HG02870 (cell line): ENCODE measurements around the gene OR2B2.

Experiments used
- ATAC-seq: cut with Tn5 transposase; IDR thresholded peaks from one replicate; pipeline ENCODE4 v1.9.1; 2021; ENCODE audit warnings: mild to moderate bottlenecking, moderate library complexity; ENCODE audit not compliant: unreplicated experiment

Gene OR2B2

DNA sequence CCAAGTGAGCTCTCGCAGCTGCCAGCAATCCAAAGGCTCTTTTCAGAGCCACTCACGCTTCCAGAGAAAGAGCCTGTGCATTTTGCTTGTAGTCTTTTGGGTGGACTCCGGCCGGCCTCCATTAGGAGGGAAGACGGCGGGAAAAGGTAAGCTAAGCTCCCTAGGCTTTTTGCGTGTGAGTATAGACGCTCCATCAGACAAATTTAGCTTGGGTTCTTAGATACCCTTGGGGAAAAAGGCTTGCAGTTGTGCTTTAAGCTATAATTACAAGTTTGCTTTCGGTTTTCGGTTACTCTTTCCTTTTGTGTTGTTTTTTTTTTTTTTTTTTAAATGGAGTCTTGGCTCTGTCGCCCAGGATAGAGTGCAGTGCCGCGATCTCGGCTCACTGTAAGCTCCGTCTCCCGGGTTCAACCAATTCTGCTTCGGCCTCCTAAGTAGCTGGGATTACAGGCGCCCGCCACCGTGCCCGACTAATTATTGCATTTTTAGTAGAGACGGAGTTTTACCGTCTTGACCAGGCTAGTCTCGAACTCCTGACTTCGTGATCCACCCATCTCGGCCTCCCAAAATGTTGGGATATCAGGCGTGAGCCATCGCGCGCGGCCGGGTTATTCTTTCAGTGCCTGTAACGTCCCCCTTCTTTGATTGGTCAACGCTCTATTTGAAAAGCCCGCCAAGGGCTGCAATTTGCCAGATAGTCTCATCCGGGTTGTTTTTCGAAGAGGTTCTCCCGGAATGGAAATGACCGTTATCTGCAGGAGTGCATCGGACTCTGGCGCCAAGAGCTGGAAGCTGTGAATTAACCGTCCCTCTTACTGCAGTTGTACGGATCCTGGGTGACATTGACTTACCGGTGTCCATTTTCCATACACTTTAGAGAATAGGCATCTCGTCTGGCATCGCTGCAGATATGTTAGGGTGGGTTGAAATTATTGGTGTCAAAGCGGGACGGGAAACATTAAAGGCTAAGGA is 18.1 kb downstream of the OR2B2 start:
- no peak for ATAC-seq

DNA sequence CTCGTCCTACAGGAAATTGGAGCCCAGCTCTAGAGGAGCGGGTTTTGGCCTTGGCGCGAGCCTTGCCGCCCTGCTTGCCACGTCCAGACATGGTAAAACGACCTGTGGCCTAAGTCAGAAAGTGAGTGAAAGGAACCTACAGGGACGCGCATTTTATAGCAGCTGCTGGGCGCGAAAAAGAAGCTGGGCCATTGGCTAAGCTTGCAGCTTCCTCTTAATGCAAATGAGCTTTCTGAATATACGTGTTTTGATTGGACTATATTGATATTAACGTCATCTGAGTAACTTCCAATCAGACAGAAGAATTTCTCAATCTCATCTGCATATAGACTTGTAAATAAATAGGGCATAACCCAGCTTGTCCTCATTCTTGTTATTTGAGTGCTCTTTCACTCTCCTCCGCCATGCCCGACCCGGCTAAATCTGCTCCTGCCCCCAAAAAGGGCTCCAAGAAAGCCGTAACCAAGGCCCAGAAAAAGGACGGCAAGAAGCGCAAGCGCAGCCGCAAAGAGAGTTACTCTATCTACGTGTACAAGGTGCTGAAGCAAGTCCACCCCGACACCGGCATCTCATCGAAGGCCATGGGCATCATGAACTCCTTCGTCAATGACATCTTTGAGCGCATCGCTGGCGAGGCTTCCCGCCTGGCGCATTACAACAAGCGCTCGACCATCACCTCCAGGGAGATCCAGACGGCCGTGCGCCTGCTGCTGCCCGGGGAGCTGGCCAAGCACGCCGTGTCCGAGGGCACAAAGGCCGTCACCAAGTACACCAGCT is 18.9 kb downstream of the OR2B2 start:
- peak; percentile 44 for ATAC-seq

GRCh38 chr6:27892649-27893058 is 19.5 kb downstream of the OR2B2 start:
- no peak for ATAC-seq

DNA sequence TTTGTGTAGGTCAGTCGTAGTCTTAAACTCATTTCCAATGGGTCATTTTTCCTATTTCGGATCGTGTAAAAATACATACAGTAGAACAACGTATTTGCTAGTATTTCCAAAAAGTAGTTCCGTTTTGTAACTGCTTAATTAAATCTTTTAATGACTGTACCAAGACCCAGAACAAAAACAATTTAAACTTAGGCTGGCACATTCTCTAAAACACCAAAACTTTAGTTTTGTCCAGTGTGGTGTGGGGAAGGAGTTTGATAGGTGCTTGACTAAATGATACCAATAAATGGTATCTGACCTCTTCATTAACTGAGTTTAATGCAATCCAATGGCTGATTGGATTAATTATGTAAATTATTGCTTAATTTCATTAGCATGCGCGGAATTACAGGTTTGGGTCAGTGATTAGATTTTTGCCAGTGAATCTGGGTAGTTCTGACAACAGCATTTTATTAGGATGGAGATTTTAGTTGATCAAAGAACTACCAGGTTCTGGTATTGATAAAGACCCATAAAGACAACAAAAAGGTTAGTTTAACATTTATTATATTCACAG is 20.8 kb downstream of the OR2B2 start:
- ATAC-seq = no peak

DNA sequence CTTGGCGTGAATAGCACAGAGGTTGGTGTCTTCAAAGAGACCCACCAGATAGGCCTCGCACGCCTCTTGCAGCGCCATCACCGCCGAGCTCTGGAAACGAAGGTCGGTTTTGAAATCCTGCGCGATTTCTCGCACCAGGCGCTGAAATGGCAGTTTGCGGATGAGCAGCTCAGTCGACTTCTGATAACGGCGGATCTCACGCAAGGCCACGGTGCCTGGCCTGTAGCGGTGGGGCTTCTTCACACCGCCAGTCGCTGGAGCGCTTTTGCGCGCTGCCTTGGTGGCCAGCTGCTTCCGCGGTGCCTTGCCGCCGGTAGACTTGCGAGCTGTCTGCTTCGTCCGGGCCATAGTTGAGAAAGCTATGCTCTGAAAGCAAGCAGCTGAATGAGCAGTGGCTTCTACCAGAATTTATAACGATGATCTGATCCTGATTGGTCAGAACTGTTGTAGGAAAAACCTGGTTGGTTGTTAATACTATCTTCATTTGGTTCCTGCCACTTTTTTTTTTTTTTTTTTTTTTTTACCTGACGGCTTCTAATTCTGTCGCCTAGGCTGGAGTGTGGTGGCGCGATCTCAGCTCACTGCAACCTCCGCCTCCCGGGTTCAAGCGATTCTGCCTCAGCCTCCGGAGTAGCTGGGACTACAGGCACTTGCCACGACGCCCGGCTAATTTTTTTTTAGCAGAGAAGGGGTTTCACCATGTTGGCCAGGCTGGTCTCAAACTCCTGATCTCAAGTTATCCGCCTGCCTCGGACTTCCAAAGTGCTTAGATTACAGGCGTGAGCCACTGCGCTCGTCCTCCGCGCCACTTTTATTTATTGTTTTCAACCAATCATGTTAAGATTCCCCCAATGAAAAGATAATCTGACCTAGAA is 21.5 kb downstream of the OR2B2 start:
- ATAC-seq = peak; percentile 43

DNA sequence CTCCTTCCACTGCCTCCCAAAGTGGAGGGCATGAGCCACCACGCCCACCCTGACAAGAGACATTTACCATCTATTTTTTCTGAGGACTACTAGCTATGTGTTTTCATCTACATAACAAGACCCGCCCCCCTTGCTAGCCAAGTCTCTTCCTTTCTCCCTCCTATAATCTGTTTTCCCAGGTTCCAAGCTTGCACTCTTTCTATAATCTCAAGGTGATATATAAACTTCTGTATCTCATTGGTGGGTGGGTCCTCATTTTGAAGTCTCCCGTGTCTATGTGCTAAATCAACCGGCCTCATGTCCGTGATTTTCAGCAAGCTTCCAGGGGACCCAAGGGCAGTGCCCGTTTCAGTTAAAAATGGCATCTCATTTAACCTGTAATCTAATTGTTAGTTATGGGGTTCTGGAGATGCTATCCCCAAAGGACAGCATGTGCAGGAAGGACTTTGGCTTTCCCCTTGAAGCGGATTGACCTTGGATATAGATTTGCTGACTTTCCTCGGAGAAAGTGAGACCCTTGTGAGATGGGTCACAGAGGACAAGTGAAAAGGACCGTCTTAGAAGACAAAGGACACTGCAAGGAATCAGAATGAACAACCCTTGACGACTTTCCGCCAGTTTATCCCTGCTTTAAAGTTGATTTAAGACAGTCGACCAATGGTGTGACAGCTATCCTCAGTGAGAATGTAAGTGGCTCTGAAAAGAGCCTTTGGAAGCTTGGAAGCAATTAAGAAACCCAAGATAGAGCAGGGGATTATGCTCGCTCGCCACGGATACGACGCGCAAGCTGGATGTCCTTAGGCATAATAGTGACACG is 22.4 kb downstream of the OR2B2 start:
- no peak for ATAC-seq

DNA sequence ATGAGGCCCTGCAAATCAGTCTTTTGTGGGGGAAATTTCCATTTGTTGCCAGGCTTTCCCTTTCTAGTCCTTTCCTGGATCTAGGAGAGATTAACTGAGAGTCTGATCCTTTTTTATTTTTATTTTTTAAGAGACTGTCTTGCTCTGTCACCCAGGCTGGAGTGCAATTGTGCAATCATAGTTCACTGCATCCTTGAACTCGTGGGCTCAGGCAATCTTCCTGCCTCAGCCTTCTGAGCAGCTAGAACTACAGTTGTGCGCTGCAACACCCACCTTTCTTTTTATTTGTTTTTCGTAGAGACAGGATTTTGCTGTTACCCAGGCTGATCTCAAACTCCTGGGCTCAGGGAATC is 22.9 kb downstream of the OR2B2 start:
- ATAC-seq = no peak

- no peak for ATAC-seq
Observed at GRCh38 chr6:27888566-27888965, 23.6 kb downstream of the OR2B2 start.

DNA sequence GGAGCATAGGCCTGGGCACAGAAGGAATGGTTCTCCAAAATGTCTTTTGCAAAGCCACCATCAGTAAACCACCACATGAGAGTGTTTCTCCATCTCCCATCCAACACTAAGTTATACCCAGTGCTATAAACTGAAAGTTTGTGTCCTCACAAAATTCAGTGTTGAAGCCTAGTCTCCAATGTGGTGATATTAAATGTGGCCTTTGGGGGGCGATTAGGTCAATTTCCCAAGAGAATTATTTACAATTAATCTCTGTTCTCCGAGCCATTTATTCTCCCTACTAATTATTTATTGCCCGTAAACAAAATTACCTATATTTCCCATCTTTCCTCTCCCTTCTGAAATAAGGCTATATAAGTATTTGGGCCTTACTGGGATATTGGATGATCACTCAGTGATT is 26.1 kb downstream of the OR2B2 start:
- no peak for ATAC-seq

DNA sequence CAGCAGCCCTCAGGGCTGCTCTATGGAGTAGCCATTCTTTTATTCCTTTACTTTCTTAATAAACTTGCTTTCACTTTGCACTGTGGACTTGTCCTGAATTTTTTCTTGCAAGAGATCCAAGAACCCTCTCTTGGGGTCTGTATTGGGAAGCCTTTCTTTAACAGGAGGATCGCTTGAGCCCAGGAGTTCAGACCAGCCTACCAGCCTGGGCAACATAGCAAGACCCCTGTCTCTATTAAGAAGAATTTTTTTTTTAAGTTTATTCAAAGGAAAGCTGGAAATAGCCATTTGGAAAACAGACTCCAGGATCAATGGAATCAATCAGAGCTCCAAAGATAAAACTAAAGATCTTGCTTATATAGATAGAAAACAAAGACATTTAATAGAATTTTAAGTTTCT is 29.1 kb downstream of the OR2B2 start:
- no peak for ATAC-seq

DNA sequence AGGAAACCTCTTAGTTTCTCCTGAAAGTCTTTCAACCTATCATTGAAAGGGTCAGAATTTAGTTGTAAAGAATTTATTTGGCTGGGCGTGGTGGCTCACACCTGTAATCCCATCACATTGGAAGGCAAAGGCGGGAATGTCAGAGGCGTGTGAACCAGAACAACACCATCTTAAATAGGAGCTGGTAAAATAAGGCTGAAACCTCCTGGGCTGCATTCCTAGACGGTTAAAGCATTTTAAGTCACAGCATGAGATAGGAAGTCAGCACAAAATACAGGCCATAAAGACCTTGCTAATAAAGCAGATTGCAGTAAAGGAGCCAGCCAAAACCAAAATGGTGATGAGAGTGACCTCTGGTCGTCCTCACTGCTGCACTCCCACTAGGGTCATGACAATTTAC is 29.6 kb downstream of the OR2B2 start:
- ATAC-seq = no peak

DNA sequence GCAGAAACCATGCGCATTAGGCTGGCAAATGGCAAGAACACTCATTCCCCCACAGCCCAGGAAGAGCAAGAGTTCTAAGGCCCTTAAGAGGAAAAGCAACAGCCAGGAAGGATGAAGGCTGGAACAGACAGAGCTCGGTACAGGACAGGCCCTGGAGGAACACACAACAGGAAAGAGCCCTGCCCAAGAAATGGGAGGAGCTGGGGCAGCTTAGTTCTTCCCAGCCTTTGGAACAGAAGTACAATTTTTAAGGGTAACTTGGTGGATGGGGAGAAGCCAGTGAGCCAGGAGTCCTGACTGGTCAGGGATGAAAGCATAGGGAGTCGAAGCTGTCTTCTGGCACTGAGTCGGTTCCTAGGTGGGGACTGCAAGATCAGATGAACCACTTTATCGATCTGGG is 32.4 kb downstream of the OR2B2 start:
- no peak for ATAC-seq

DNA sequence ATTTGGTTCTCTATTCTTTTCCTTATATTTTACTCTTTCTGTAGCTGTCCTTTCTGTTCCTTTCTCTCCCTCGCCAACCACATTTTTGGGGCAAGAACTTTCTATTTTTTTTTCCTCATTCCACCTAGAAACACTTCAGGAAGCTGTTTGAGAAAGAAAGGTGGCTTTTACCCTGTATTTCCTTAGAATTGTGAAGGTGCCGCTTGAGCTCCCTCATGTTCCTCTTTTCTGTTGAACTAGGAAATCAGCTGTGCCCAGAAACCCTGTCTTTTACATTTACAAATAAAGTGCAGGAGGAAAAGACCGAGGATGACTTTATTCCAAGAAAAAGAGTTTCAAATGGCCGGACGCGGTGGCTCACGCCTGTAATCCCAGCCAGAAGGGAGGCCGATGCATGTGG is 38.2 kb downstream of the OR2B2 start:
- no peak for ATAC-seq

DNA sequence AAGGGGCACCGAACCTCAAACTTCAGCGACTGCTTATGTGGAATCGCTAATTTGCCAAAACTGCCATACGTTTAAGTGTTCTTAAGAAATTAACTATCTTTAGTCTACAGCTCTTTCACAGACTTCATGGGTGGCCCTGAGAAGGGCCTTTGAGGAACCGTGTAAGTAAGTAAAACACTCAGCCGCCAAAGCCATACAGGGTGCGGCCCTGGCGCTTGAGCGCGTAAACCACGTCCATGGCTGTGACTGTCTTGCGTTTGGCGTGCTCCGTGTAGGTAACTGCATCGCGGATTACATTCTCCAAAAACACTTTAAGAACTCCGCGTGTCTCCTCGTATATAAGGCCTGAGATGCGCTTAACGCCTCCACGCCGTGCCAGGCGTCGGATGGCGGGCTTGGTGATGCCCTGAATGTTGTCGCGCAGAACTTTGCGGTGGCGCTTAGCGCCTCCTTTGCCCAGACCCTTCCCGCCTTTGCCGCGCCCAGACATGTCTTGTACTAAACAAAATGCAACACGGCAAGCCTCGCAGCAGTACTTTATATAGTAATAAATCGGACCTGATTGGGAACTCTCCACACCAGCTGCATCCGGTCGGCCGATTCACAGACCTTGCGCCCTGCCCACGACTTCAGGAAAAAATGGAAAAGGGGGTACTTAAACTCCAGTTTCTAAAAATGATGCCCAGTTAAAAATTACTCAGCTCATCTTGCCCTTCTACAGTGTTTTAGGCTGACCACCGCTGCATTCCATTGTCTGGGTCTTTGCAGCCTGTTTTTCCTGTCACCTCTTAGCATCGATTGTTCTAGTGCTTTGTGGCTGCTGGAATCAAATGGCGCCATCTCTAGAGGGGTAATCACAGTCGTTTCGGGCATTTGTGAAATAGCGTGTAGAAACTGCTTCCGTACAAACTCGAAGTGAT is 38.9 kb downstream of the OR2B2 start:
- no peak for ATAC-seq

- no peak for ATAC-seq
Observed at GRCh38 chr6:27872642-27873020, 39.6 kb downstream of the OR2B2 start.

GRCh38 chr6:27871924-27872638 is 40.1 kb downstream of the OR2B2 start:
- peak; percentile 62 for ATAC-seq

DNA sequence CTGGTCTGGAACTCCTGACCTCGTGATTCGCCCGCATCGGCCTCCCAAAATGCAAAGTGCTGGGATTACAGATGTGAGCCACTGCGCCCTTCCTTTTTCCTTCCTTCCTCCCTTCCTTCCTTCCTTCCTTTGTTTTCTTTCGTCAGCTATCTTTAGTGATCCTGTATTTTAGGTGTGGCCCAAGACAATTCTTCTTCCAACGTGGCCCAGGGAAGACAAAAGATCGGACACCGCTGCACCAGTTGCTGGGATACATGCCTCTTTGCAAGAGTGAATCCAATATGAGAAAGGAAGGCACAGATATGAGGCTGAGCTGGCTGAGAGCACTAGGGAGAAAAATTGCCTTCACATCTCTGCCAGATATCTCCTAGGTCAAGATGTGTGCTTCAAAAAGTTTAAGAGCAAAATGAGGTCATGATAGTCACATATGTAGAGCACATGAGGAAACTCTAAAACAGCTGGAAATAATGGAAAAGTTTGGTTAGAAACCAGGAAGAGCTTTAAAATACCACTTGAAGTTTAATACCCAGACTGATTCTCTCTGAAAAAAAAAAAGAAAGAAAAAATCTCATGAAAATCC is 41.8 kb downstream of the OR2B2 start:
- no peak for ATAC-seq

DNA sequence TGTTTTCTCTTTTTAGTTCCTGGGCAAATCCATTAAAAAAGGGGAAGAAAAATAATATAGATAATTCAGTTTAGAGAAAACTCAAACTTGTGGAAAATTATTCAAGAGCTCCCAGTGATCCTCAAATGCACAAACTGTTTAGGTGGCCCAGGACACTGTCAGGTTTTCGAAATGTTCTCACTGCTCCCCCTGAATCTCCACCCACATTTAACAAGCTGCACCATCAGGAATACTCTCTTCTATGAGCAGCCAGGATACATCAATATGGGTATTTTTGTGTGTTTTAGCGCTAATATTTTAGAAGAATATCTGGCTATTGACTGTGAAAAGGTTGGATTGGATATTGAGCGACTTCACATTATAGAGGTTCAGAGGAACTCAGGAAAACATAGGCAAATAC is 43.9 kb downstream of the OR2B2 start:
- ATAC-seq = no peak
